ENCODE data around the gene RMI1.

DNA sequence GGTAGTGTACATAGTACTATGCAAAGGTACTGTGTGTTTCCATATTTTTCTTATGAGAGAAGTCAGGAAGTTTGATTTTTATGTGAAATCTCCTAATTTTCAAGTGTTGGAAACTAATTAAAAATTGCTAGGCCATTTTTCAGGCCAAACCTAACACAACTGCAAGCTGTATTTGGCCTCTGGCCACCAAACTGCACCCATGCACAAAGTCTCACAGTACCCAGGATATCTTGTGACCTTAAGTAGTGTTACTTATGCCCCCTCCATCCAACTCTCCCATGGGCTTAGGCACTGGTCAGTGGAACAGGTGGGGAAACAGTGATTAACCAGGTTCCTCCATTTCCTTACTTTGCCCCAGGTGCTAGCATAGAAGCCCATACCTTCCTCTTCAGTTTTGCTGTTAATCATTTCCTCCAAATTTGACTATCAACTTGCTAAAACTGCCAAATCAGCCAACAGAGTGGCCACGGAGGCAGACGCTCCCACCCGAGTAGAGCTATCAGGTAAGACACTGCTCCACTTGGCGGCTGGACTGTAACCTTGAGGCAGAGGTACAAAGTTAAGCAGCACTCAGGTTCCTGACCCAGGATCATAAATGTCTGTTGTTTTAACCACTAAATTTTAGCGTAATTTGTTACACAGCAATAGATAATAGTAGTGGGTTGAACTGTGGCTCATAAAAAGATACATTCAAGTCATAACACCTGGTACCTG, 39.9 kb upstream of the RMI1 start:
- TF ChIP-seq, protein P1, sequence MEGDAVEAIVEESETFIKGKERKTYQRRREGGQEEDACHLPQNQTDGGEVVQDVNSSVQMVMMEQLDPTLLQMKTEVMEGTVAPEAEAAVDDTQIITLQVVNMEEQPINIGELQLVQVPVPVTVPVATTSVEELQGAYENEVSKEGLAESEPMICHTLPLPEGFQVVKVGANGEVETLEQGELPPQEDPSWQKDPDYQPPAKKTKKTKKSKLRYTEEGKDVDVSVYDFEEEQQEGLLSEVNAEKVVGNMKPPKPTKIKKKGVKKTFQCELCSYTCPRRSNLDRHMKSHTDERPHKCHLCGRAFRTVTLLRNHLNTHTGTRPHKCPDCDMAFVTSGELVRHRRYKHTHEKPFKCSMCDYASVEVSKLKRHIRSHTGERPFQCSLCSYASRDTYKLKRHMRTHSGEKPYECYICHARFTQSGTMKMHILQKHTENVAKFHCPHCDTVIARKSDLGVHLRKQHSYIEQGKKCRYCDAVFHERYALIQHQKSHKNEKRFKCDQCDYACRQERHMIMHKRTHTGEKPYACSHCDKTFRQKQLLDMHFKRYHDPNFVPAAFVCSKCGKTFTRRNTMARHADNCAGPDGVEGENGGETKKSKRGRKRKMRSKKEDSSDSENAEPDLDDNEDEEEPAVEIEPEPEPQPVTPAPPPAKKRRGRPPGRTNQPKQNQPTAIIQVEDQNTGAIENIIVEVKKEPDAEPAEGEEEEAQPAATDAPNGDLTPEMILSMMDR (IDR thresholded peaks at IDR 0.05; ENCODE audit: poor library complexity): no peak
- no peak for TF ChIP-seq EZH2 (IDR thresholded peaks at IDR 0.05; ENCODE audit: borderline replicate concordance)
